GM12801 (cell line): ENCODE data around the gene KLHL14.

Experiments
- CTCF ChIP-seq: IDR thresholded peaks from one replicate; pipeline ENCODE4 v1.5.1; 2011; ENCODE audit warnings: control low read depth; ENCODE audit not compliant: insufficient read length; ENCODE audit errors: extremely low read depth

The KLHL14 gene

GRCh38 chr18:32769071-32769585 is 3.7 kb downstream of the KLHL14 start:
- no peak for TF ChIP-seq CTCF

- TF ChIP-seq CTCF: no peak
Observed at GRCh38 chr18:32767400-32767799, 5.4 kb downstream of the KLHL14 start.

GRCh38 chr18:32764611-32765244 is 8.1 kb downstream of the KLHL14 start:
- no peak for TF ChIP-seq CTCF

GRCh38 chr18:32763293-32763692 is 9.5 kb downstream of the KLHL14 start:
- TF ChIP-seq CTCF: no peak

GRCh38 chr18:32761231-32761630 is 11.6 kb downstream of the KLHL14 start:
- TF ChIP-seq CTCF: no peak

GRCh38 chr18:32760391-32760790 is 12.4 kb downstream of the KLHL14 start:
- no peak for TF ChIP-seq CTCF

- TF ChIP-seq CTCF: no peak
Observed at GRCh38 chr18:32759611-32760167, 13.1 kb downstream of the KLHL14 start.
